Esophagus muscularis mucosa (tissue), 4 donors: ENCODE measurements around the gene TCF7L2. TPM values are rescaled to one million over a fixed set of nuclear protein-coding genes. Genes with fewer than 3 reads are reported as not detected.

Source experiments
- DNase-seq: peaks from one replicate; pipeline ENCODE4 v3.0.0-alpha.2; 2017; ENCODE audit errors: extremely low spot score
- H3K27ac ChIP-seq, 4 donors: fragments of 200-600 bp; sonication (generic); replicated peaks in 1 of 4; 1 replicate in 3 of 4; 2 replicates in 1 of 4; pipeline ENCODE4 v1.5.1; 2016 to 2019; ENCODE audit warnings: mild to moderate bottlenecking in 1 of 4
- H3K27me3 ChIP-seq, 4 donors: fragments of 200-600 bp; sonication (generic); one replicate each; pipeline versions ENCODE4 v1.5.1 to v1.6.0; 2016 to 2019
- H3K36me3 ChIP-seq, 4 donors: fragments of 200-600 bp; sonication (generic); one replicate each; pipeline ENCODE4 v1.5.1; 2016 to 2019
- H3K4me1 ChIP-seq, 4 donors: fragments of 200-600 bp; sonication (generic); one replicate each; pipeline ENCODE4 v1.5.1; 2016 to 2019
- H3K4me3 ChIP-seq, 4 donors: fragments of 200-600 bp; sonication (generic); 1 replicate in 2 of 4; 2 replicates in 2 of 4; pipeline ENCODE4 v1.5.1; 2016 to 2019; ENCODE audit warnings: mild to moderate bottlenecking in 4 of 4, moderate library complexity in 1 of 4
- H3K9me3 ChIP-seq, 4 donors: fragments of 200-600 bp; sonication (generic); 1 replicate in 3 of 4; 2 replicates in 1 of 4; pipeline ENCODE4 v1.5.1; 2016 to 2019
- CTCF ChIP-seq, 3 experiments: fragments of 200-600 bp in 2 of 3; fragments of 450-650 bp in 1 of 3; sonication (generic) in 2 of 3; IDR thresholded peaks; one replicate each; pipeline ENCODE4 v1.5.1; 2017 to 2019; ENCODE audit warnings: antibody characterized with exemption in 3 of 3, mild to moderate bottlenecking in 2 of 3, moderate library complexity in 1 of 3
- EP300 ChIP-seq: sonication (generic); formaldehyde crosslinking; IDR thresholded peaks from one replicate; pipeline ENCODE4 v1.6.1; 2017; ENCODE audit warnings: antibody characterized with exemption
- POLR2A ChIP-seq: fragments of 450-650 bp; IDR thresholded peaks from one replicate; pipeline ENCODE4 v1.6.1; 2017; ENCODE audit warnings: antibody characterized with exemption, moderate library complexity, mild to moderate bottlenecking, low read depth
- POLR2AphosphoS5 ChIP-seq, 2 donors: sonication (generic); formaldehyde crosslinking; IDR thresholded peaks; one replicate each; pipeline ENCODE4 v1.6.1; 2017; ENCODE audit warnings: antibody characterized with exemption in 2 of 2
- WGBS: methylation state at CpG from one replicate; pipeline ENCODE4 v1.1.5; 2018; 5-methylcytosine and 5-hydroxymethylcytosine counted together
- intact Hi-C: fragments of 100-400 bp; cut with DNase I; formaldehyde crosslinking; loops from one replicate; pipeline ENCODE4 v1.15.1; 2023
- total RNA-seq, 4 donors: library from RNA; depleted of rRNA; stranded (reverse); fragments of >200 nt; gene quantifications; one replicate each; pipeline versions ENCODE4 v1.1.0 to v1.2.1, GENCODE V29; 2016

Gene TCF7L2
- total RNA-seq, 4 donors from 2014 or later = 7.8 to 24.1 (median 19.2) TPM

DNA sequence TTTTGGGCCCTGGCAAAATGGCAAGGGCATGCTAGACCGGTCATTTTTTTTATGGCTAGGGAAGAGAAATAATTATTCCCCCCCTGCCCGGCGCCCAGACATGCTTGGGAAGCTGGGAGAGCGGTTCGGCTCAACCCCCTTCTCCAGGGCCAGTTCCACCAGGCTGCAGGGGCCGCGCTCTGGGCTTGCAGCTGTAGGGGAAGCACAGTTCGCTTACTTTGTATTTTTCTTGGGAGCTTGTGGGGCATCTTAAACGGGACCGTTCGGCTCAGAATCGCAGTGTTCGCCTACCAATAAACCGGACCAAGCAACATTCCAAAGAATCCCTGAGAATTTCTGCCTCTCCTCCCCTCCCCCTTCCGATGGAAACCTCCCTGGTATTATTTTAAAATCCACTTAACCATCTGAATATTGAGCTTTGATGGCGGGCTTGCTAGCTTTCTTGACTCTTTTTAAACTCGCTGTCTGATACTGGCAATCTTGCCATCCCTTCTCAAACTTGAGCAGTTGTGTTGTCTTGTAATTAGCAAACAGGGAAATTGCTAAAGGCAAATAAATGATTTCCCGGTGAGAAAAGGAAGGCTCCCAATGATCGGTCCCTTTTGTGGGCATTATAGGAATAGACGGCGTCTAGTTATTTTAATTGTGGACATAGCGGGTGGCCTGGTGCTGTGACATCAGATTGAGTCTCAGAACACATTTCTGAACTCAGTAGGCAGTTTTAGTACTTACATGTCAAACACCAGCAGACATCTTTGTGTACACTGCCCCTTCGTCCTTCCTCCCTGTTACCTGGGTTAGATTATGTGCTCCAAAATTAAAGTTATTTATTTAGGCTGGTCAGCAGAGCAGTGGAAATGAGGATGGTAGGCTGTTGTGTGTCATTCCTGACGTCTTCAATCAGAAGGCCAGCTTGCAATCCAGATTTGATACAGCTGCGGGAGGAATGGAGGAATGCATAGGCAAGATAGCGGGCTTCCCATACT lies 3.4 kb downstream of the TCF7L2 start:
- DNase-seq = no peak
- Histone ChIP-seq H3K4me3 (peak overlapping the region; percentile 68 to 91 (median 76)), H3K4me1 (peaks cover 32 to 68% (median 64%) of the 10 kb centered on the region in 4 donors), H3K9me3 (no peaks in the 10 kb centered on the region), H3K27me3 (no peaks in the 10 kb centered on the region), H3K27ac (peak overlapping the region; percentile 90 to 93 (median 92)), H3K36me3 (no peaks in the 10 kb centered on the region)
- 36% methylated on average over 26 of the region's 26 CpGs for WGBS
- intact Hi-C loops = loop anchor here (10.0 kb wide), 1 partner anchor 101 kb away; no protein-coding TSS in a partner anchor
- TF ChIP-seq EP300 = no peak
- no peak for TF ChIP-seq POLR2AphosphoS5 (IDR thresholded peaks at IDR 0.05)
- TF ChIP-seq POLR2A = no peak
- no peak for TF ChIP-seq CTCF (IDR thresholded peaks at IDR 0.05)

GRCh38 chr10:112954974-112955581 lies 5.0 kb downstream of the TCF7L2 start:
- WGBS = 31% methylated on average over 7 of the region's 7 CpGs
- Histone ChIP-seq H3K9me3 (no peaks in the 10 kb centered on the region), H3K4me3 (peak overlapping the region; percentile 28 to 46 (median 42)), H3K4me1 (peaks cover 39 to 73% (median 63%) of the 10 kb centered on the region in 4 donors), H3K27me3 (no peaks in the 10 kb centered on the region), H3K36me3 (no peaks in the 10 kb centered on the region), H3K27ac (peak overlapping the region; percentile 90 to 93 (median 92))
- no peak for TF ChIP-seq CTCF (IDR thresholded peaks at IDR 0.05)
- no peak for TF ChIP-seq EP300
- no peak for TF ChIP-seq POLR2AphosphoS5 (IDR thresholded peaks at IDR 0.05)
- no peak for TF ChIP-seq POLR2A
- no peak for DNase-seq
- intact Hi-C loops = loop anchor here (5.0 to 10.0 kb wide), 3 partner anchors 47 to 172 kb away; no protein-coding TSS in a partner anchor

GRCh38 chr10:112955582-112956421 lies 5.8 kb downstream of the TCF7L2 start:
- Histone ChIP-seq H3K9me3 (no peaks in the 10 kb centered on the region), H3K27me3 (no peaks in the 10 kb centered on the region), H3K36me3 (no peaks in the 10 kb centered on the region), H3K4me1 (peaks cover 39 to 73% (median 63%) of the 10 kb centered on the region in 4 donors), H3K4me3 (peak overlapping the region; percentile 28 to 46 (median 42)), H3K27ac (peak overlapping the region; percentile 90 to 93 (median 92))
- TF ChIP-seq EP300 = no peak
- TF ChIP-seq POLR2A = no peak
- peak in 1 of 2 donors; percentile 15 for TF ChIP-seq POLR2AphosphoS5 (IDR thresholded peaks at IDR 0.05)
- no peak for TF ChIP-seq CTCF (IDR thresholded peaks at IDR 0.05)
- no peak for DNase-seq
- intact Hi-C loops = loop anchor here (5.0 to 10.0 kb wide), 3 partner anchors 46 to 171 kb away; no protein-coding TSS in a partner anchor
- WGBS = 8% methylated on average over 12 of the region's 12 CpGs

DNA sequence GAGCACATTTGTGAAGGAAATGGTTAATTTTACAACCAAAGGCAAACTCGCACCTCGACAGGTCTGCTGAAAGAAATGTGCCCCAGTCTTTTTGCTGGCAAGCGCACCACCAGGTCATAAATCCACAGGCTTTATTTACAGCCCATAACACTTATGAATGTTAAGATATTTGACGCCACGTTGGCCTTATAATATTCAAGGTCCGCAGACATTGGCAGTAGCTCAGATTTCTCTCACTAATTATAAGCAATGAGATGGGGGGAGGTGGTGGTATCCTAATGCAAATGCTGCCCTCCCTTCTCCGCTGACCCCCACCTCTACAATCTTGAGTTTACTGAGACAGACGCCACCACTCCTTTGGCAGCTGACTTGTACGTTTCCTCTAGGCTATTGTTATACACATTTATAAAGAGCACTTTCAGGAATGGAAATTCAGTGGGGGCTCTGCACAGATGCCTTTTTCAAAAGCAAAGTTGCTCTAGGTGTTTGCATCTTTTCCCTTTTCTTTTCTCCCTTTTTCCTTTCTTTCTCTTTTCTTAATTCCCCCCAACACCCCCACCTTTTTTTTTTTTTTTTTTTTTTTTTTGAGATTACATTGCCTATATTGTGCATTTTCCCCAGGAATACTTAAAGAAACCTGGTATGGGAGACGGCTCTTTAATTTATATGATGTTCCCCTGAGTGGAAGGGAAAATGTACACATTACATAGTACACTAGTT lies 6.7 kb downstream of the TCF7L2 start:
- TF ChIP-seq EP300 = no peak
- no peak for TF ChIP-seq POLR2AphosphoS5 (IDR thresholded peaks at IDR 0.05)
- TF ChIP-seq POLR2A = no peak
- no peak for TF ChIP-seq CTCF (IDR thresholded peaks at IDR 0.05)
- peaks cover 39 to 77% (median 68%) of the 10 kb centered on the region in 4 donors for H3K4me1 ChIP-seq
- no peaks in the 10 kb centered on the region for H3K27me3 ChIP-seq
- H3K4me3 ChIP-seq = no peak overlapping the region
- intact Hi-C loops = loop anchor here (5.0 to 10.0 kb wide), 3 partner anchors 46 to 171 kb away; no protein-coding TSS in a partner anchor
- H3K36me3 ChIP-seq = no peaks in the 10 kb centered on the region
- peak overlapping the region; percentile 36 to 93 (median 90) for H3K27ac ChIP-seq
- WGBS = 34% methylated on average over 10 of the region's 10 CpGs
- H3K9me3 ChIP-seq = no peaks in the 10 kb centered on the region
- DNase-seq = no peak
